ENCODE data around the gene PJA1. TPM values are rescaled to one million over a fixed set of nuclear protein-coding genes. Genes with fewer than 3 reads are reported as not detected.
A peak's percentile ranks its signal among the peaks of the same experiment; 100 is the strongest.

Gene PJA1
- total and polyA plus RNA-seq, 2 experiments from 2014 or later: 49.1 to 57.0 TPM

- H3K9me3 ChIP-seq (ENCODE audit: low read depth): no peaks in the 10 kb centered on the region
- no peaks in the 10 kb centered on the region for H3K27me3 ChIP-seq
- H2AFZ ChIP-seq: no peak overlapping the region
- no peaks in the 10 kb centered on the region for H3K79me2 ChIP-seq
- H3K4me3 ChIP-seq: no peak overlapping the region
- 49% methylated on average over 3 of the region's 3 CpGs for WGBS (ENCODE audit: low lambda C conversion rate, missing lambda C conversion rate)
- no peaks in the 10 kb centered on the region for H4K20me1 ChIP-seq (ENCODE audit: insufficient read depth, poor library complexity, severe bottlenecking)
- no peak overlapping the region for H3K4me2 ChIP-seq
- no peaks in the 10 kb centered on the region for H3K4me1 ChIP-seq (ENCODE audit: insufficient read depth)
- no peaks in the 10 kb centered on the region for H3K36me3 ChIP-seq (replicated peaks; ENCODE audit: insufficient read depth, low read depth)
- DNase-seq (ENCODE audit: low spot score): no peak
- no peak overlapping the region for H3K27ac ChIP-seq
- H3K9me2 ChIP-seq (replicated peaks; ENCODE audit: insufficient read depth): no peaks in the 10 kb centered on the region
- TF ChIP-seq, protein P1, sequence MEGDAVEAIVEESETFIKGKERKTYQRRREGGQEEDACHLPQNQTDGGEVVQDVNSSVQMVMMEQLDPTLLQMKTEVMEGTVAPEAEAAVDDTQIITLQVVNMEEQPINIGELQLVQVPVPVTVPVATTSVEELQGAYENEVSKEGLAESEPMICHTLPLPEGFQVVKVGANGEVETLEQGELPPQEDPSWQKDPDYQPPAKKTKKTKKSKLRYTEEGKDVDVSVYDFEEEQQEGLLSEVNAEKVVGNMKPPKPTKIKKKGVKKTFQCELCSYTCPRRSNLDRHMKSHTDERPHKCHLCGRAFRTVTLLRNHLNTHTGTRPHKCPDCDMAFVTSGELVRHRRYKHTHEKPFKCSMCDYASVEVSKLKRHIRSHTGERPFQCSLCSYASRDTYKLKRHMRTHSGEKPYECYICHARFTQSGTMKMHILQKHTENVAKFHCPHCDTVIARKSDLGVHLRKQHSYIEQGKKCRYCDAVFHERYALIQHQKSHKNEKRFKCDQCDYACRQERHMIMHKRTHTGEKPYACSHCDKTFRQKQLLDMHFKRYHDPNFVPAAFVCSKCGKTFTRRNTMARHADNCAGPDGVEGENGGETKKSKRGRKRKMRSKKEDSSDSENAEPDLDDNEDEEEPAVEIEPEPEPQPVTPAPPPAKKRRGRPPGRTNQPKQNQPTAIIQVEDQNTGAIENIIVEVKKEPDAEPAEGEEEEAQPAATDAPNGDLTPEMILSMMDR (IDR thresholded peaks at IDR 0.05; ENCODE audit: poor library complexity): no peak
- TF ChIP-seq EZH2 (IDR thresholded peaks at IDR 0.05; ENCODE audit: borderline replicate concordance): no peak
These were observed 31.4 kb upstream of the PJA1 start for GRCh38 chrX:69196666-69197065.

DNA sequence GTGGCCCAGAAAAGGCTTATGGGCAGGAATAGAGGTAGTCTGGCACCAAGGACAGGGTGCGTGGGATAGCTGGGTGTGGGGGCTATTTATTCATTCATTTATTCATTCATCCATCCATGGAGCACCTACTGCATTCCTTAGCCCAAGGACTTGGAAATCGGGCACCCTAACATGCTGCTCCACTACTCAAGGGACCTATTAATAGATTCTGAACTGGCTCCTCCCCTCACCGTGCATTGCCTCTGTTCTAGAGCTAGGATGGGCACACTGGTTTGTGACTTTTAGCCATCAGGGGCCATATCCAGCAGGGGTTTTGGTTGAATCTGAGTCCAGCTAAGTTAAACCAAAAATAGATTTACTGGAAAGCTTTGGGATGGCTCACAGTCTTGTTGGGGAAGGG lies 30.6 kb upstream of the PJA1 start:
- Histone ChIP-seq H3K27ac (peak overlapping the region; percentile 23), H3K27me3 (no peaks in the 10 kb centered on the region), H4K20me1 (ENCODE audit: insufficient read depth, poor library complexity, severe bottlenecking) (no peaks in the 10 kb centered on the region), H3K9me3 (ENCODE audit: low read depth) (no peaks in the 10 kb centered on the region), H2AFZ (no peak overlapping the region), H3K4me1 (ENCODE audit: insufficient read depth) (no peaks in the 10 kb centered on the region), H3K36me3 (replicated peaks; ENCODE audit: insufficient read depth, low read depth) (no peaks in the 10 kb centered on the region), H3K4me3 (no peak overlapping the region), H3K4me2 (no peak overlapping the region), H3K9me2 (replicated peaks; ENCODE audit: insufficient read depth) (no peaks in the 10 kb centered on the region), H3K79me2 (no peaks in the 10 kb centered on the region)
- no peak for DNase-seq (ENCODE audit: low spot score)
- TF ChIP-seq EZH2 (IDR thresholded peaks at IDR 0.05; ENCODE audit: borderline replicate concordance) (no peak), EZH2phosphoT487 (IDR thresholded peaks at IDR 0.05; ENCODE audit: low read depth, severe bottlenecking, unreplicated experiment) (no peak)
- TF ChIP-seq, protein P1 (IDR thresholded peaks at IDR 0.05; ENCODE audit: poor library complexity): no peak
- WGBS (ENCODE audit: low lambda C conversion rate, missing lambda C conversion rate): 65% methylated on average over 3 of the region's 3 CpGs

DNA sequence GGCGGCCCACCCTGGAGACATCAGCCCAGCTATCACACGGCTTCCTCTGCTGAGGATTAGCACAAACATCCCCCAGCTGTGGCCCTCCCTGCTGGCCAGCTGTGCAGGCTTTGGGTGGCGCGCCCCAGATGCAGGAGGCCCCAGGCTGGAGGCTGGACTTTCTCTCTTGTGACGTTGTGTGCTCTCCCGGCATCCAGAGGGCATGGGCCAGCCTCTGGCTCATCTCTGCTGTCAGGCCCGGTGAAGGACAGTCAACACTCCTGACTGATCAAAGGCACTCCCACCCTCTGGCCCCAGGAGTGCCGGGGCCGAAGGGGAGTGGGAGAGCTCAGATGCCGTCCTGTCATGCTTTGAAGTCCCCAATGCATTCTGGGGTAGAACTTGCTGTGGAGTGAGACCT lies 29.9 kb upstream of the PJA1 start:
- TF ChIP-seq, protein P1 (IDR thresholded peaks at IDR 0.05; ENCODE audit: poor library complexity): no peak
- TF ChIP-seq EZH2 (IDR thresholded peaks at IDR 0.05; ENCODE audit: borderline replicate concordance): no peak
- no peak for TF ChIP-seq EZH2phosphoT487 (IDR thresholded peaks at IDR 0.05; ENCODE audit: low read depth, severe bottlenecking, unreplicated experiment)
- Histone ChIP-seq H3K4me1 (ENCODE audit: insufficient read depth) (no peaks in the 10 kb centered on the region), H3K79me2 (no peaks in the 10 kb centered on the region), H3K27ac (no peak overlapping the region), H3K4me2 (no peak overlapping the region), H3K4me3 (no peak overlapping the region), H3K36me3 (replicated peaks; ENCODE audit: insufficient read depth, low read depth) (no peaks in the 10 kb centered on the region), H3K9me2 (replicated peaks; ENCODE audit: insufficient read depth) (no peaks in the 10 kb centered on the region), H2AFZ (no peak overlapping the region), H3K27me3 (no peaks in the 10 kb centered on the region), H4K20me1 (ENCODE audit: insufficient read depth, poor library complexity, severe bottlenecking) (no peaks in the 10 kb centered on the region), H3K9me3 (ENCODE audit: low read depth) (no peaks in the 10 kb centered on the region)
- DNase-seq (ENCODE audit: low spot score): peak; percentile 30
- WGBS (ENCODE audit: low lambda C conversion rate, missing lambda C conversion rate): 48% methylated on average over 10 of the region's 10 CpGs

- TF ChIP-seq EZH2 (IDR thresholded peaks at IDR 0.05; ENCODE audit: borderline replicate concordance): no peak
- TF ChIP-seq, protein P1 (IDR thresholded peaks at IDR 0.05; ENCODE audit: poor library complexity): no peak
- no peak for TF ChIP-seq EZH2phosphoT487 (IDR thresholded peaks at IDR 0.05; ENCODE audit: low read depth, severe bottlenecking, unreplicated experiment)
- H3K4me3 ChIP-seq: no peak overlapping the region
- H3K79me2 ChIP-seq: no peaks in the 10 kb centered on the region
- H3K9me3 ChIP-seq (ENCODE audit: low read depth): no peaks in the 10 kb centered on the region
- no peak overlapping the region for H2AFZ ChIP-seq
- peaks cover 3% of the 10 kb centered on the region for H3K4me1 ChIP-seq (ENCODE audit: insufficient read depth)
- no peaks in the 10 kb centered on the region for H3K9me2 ChIP-seq (replicated peaks; ENCODE audit: insufficient read depth)
- DNase-seq (ENCODE audit: low spot score): no peak
- H3K4me2 ChIP-seq: no peak overlapping the region
- no peaks in the 10 kb centered on the region for H3K36me3 ChIP-seq (replicated peaks; ENCODE audit: insufficient read depth, low read depth)
- no peaks in the 10 kb centered on the region for H4K20me1 ChIP-seq (ENCODE audit: insufficient read depth, poor library complexity, severe bottlenecking)
- no peak overlapping the region for H3K27ac ChIP-seq
- H3K27me3 ChIP-seq: no peaks in the 10 kb centered on the region
- 53% methylated on average over 2 of the region's 2 CpGs for WGBS (ENCODE audit: low lambda C conversion rate, missing lambda C conversion rate)
These were observed 27.4 kb upstream of the PJA1 start for GRCh38 chrX:69192603-69193002.
